HG03066 (cell line): ENCODE data around the gene CD244.
"Not testable (repeated sequence)": the region's sequence is repeated elsewhere in the genome, so short reads cannot be mapped to it uniquely, and the experiment has no call there.

Experiments used
- ATAC-seq: cut with Tn5 transposase; IDR thresholded peaks from one replicate; pipeline ENCODE4 v1.9.1; 2021; ENCODE audit warnings: low read depth; ENCODE audit not compliant: unreplicated experiment

The CD244 gene

DNA sequence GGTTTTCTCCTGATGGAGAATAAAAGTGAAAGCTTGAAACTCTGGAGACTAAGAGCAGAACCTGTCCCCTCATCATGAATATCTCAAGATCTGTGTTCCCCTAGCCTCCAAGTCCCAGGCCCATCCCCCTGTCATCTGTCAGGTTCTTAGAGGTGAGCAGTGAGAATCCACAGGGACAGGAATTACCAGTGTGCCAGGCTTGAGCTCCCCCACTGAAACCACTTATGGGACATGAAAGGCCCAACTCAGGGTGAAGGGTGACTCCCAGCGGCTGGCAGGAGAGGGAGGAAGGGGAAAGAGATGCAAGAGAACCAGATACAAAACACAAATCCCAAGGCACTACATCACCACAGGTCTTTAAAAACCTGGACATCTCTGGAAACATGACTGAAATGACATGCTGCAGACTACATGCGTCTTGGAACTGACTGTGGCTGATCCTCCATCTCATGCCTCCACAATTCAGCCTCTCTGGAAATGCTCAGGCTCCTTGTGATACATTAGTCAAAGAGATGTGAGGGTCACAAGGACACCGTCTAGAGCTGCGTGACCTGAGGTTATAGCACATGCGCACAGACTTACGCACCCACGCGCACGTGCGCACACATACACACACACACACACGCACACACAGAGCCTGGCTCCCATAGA is 73.5 kb downstream of the CD244 start:
- no peak for ATAC-seq

DNA sequence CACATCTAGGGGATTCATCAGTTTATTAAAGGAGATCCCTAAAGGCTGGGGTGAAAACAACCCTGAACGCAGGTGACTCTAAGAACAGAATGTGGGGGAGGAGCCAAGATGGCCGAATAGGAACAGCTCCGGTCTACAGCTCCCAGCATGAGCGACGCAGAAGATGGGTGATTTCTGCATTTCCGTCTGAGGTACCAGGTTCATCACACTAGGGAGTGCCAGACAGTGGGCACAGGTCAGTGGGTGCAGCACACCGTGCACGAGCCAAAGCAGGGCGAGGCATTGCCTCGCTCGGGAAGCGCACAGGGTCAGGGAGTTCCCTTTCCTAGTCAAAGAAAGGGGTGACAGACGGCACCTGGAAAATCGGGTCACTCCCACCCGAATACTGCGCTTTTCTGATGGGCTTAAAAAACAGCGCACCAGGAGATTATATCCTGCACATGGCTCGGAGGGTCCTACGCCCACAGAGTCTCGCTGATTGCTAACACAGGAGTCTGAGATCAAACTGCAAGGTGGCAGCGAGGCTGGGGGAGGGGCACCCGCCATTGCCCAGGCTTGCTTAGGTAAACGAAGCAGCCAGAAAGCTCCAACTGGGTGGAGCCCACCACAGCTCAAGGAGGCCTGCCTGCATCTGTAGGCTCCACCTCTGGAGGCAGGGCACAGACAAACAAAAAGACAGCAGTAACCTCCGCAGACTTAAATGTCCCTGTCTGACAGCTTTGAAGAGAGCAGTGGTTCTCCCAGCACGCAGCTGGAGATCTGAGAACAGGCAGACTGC is 79.5 kb downstream of the CD244 start:
- not testable (repeated sequence) for ATAC-seq

DNA sequence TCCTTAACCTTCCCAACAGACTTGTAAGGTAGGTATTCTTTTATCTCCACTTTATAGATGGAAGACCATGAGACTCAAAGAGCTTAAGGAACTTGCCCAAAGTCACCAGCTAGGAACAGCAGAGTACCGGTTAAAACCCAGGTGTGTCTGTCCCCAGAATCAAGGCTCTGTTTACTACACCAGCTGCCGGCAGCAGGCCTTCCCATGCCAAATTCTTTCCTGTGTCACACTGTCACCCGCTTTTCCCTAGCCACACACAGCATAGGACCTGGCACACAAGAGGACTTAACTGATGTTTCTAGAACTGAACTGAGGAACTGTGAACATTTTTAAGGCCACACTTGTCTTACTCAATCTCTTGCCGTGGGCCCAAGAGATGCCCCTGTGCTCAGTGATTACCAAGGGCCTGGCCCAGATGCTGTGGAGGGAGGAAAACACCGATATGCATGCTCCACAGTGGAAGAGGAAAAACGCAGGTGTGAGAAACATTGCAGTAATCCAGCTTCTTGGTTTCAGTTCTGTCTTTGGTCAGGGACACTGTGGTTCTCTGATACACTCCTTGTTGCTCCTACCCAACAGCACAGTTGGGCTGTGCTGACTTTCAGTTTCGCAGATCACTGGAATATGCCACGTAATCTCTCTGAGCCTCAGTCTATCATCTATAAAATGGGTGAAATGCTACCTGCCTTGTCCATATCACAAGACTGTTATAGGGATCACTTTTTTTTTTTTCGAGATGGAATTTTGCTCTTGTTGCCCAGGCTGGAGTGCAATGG is 80.6 kb downstream of the CD244 start:
- ATAC-seq = peak; percentile 72

DNA sequence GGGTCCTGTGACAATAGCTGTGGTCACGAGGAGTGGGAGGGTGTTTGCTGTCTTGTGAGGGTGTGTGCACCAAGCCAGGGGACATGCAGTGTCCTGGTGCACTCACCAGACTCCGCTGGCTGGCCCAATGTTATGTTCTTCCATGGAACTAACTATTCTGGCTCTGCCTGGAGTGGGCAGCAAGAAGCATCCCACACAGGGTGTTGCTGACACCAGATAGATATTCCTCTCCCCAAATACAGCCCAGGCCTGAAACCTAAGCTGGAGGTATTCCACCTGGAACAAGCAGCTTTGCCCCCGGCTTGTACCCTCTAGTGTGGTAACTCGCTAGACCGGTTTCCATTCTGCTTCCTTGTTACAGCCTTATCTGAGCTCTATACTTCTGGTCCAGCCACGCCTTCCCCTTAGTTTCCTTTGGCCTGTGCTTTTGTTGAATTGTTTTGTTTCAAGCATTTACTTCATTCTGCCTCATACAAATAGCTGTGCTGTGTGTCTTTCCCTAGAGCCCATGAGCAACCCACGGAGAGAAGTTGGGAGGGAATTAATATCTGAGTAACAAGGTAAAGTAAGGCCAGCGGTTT is 81.4 kb downstream of the CD244 start:
- ATAC-seq = no peak

DNA sequence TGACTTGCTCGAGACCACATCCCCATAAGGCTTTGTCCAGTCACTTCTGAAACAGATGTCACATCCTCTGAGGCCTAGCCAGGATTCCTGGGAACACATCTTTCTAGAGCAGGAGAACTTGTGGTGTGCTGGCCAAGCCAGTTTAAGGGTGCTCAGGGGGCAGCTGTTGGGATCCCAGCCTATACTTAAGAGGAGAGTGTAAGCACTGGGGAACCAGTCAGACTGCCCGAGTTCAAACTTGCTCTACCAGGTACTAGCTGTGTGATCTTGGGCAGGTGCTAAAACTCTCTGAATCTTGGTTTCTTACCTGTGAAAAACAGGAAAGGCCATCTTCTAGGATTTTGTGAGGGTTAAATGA is 82.3 kb downstream of the CD244 start:
- ATAC-seq = no peak
